GM18873 (cell line): Measurements from ENCODE around the gene PCGF3.
"Not testable (repeated sequence)": the region's sequence is repeated elsewhere in the genome, so short reads cannot be mapped to it uniquely, and the experiment has no call there.

Experiments used
- ATAC-seq: cut with Tn5 transposase; IDR thresholded peaks from one replicate; pipeline ENCODE4 v1.9.1; 2021; ENCODE audit warnings: mild to moderate bottlenecking, moderate library complexity, moderate number of reproducible peaks; ENCODE audit not compliant: unreplicated experiment, low FRiP score

PCGF3 gene

GRCh38 chr4:790466-790820 lies 84.8 kb downstream of the PCGF3 start:
- ATAC-seq: no peak

- no peak for ATAC-seq
Observed at GRCh38 chr4:791252-791897, 85.7 kb downstream of the PCGF3 start.

- ATAC-seq: no peak
Observed at GRCh38 chr4:791898-792625, 86.4 kb downstream of the PCGF3 start.

- no peak for ATAC-seq
Observed at GRCh38 chr4:792626-793092, 87.0 kb downstream of the PCGF3 start.

GRCh38 chr4:793093-793861 lies 87.6 kb downstream of the PCGF3 start:
- ATAC-seq: no peak

- no peak for ATAC-seq
Observed at GRCh38 chr4:793941-794621, 88.4 kb downstream of the PCGF3 start.

GRCh38 chr4:794900-795725 lies 89.5 kb downstream of the PCGF3 start:
- no peak for ATAC-seq

- ATAC-seq: no peak
Observed at GRCh38 chr4:795726-796119, 90.1 kb downstream of the PCGF3 start.

- ATAC-seq: no peak
Observed at GRCh38 chr4:796206-796605, 90.6 kb downstream of the PCGF3 start.

- ATAC-seq: no peak
Observed at GRCh38 chr4:797066-797465, 91.4 kb downstream of the PCGF3 start.

GRCh38 chr4:801436-802124 lies 95.9 kb downstream of the PCGF3 start:
- ATAC-seq: no peak

GRCh38 chr4:803884-804283 lies 98.3 kb downstream of the PCGF3 start:
- no peak for ATAC-seq

GRCh38 chr4:804804-805203 lies 99.2 kb downstream of the PCGF3 start:
- ATAC-seq: no peak

- not testable (repeated sequence) for ATAC-seq
Observed at GRCh38 chr4:806979-807378, 101.3 kb downstream of the PCGF3 start.

- ATAC-seq: no peak
Observed at GRCh38 chr4:807792-808191, 102.2 kb downstream of the PCGF3 start.

GRCh38 chr4:808860-809570 lies 103.4 kb downstream of the PCGF3 start:
- ATAC-seq: no peak

GRCh38 chr4:813900-814299 lies 108.3 kb downstream of the PCGF3 start:
- no peak for ATAC-seq

- ATAC-seq: no peak
Observed at GRCh38 chr4:814312-814850, 108.7 kb downstream of the PCGF3 start.
